HG03280 (cell line): ENCODE measurements around the gene HDAC11.

Source experiments
- ATAC-seq: cut with Tn5 transposase; IDR thresholded peaks from one replicate; pipeline ENCODE4 v1.9.1; 2021; ENCODE audit warnings: mild to moderate bottlenecking, moderate library complexity; ENCODE audit not compliant: unreplicated experiment

HDAC11 gene

DNA sequence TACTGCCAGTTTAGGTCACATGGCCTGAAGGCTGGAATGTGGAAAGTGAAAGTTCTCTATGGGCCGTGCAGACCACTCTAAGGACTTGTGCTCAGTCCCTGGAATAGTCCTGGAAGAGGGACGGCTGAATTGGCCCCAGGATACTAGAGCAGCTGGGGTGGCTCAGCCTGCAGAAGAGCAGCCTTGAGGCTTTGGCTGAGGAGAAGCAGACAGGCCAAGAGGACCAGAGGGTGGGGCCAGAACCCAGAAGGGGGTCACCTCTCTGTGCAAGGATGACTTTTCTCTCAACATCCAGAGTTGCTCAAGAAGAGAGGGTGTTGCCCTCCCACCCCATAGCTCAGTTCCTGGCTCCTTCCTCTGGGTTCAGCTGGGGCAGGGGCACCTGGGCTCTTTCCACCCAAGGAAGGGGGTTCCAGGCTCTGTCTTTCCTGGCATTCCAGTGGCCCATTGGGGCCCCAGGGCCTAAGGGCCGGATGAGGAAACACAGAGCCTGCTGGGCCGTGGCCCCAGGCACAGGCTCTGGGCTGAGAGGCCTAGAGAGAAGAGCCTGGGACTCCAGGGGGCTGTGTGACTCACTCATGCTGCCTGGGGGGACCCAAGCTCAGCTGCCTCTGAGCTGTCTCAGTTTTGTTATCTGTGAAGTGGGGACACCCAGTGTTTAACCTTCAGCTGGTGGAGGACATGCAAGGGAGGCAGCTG is 60.3 kb downstream of the HDAC11 start:
- no peak for ATAC-seq

DNA sequence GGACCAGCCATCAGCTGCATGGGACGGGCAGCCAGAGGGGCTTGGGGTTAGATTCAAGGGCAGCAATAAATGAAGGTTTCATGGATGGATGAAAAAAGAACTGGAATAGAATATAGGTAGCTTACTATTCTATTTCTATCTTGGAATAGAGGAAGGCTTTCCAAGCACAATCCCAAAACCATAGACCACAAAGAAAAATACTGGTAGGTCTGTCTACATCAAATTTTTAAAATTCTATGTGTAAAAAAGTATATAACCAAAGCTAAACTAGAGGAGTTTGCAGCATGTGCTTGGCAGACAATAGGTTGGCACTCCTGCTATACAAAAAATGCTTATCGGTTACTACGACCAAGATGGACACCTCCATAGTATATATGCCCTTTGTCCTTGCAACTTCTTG is 61.6 kb downstream of the HDAC11 start:
- no peak for ATAC-seq

DNA sequence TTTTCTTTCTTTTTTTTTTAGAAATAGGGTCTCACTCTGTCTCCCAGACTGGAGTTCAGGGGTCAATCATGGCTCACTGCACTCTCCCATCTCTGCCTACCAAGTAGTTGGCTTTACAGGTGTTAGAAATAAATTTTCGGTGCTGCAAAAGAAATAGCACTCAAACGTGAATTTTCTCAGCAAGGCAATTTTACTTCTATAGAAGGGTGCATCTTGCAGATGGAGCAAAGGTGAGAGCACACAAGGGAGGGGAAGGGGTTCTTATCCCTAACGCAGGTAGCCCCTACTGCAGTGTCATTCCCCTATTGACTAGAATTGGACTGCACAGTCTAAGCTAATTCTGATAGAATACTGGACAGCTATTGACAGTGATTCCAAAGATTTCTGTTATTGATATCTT is 62.0 kb downstream of the HDAC11 start:
- ATAC-seq, result no peak

DNA sequence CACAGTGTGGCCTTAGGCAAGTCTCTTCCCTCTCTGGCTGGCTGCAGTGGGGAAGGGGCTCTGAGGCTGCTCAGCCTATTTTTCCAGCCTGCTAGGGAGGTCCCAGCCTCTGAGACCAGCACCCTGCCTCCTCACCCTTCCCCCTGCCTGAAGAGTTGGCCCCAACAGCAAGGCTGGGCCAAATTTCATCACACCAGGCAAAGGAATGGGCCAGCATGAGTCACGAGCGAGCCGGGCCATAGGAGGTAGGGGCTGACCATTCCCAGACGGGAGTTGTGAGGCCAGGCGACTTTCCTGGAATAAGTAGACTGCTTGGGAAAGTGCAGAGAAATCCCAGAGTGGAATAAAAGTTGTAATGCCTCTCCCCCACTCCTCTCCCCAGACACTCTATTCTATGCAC is 63.1 kb downstream of the HDAC11 start:
- ATAC-seq, result no peak

DNA sequence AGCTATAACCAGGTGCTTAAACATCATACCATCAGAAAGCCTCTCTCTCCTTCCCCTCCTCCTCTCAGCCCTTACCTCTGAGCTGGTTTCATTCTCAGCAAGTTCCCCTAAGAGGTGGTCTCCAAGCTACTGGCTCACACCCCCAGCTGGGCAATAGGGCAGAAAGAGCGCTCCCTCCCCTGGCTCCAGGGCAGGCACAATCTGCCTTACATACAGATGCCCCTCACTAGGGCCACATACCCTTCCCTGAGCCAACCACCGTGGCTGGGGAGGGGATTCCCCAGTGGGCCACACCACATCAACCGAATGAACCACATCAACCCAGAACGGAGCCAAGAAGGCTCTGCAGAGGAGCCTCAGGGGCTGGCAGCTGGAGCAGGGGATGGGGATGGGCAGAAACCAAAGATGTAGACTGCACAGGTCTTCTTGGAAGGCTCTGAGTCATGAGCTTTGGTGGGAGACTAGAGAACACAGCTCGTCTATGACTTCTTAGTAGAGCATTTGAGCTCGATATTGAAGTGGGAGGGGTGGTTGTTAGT is 64.3 kb downstream of the HDAC11 start:
- ATAC-seq, result no peak

DNA sequence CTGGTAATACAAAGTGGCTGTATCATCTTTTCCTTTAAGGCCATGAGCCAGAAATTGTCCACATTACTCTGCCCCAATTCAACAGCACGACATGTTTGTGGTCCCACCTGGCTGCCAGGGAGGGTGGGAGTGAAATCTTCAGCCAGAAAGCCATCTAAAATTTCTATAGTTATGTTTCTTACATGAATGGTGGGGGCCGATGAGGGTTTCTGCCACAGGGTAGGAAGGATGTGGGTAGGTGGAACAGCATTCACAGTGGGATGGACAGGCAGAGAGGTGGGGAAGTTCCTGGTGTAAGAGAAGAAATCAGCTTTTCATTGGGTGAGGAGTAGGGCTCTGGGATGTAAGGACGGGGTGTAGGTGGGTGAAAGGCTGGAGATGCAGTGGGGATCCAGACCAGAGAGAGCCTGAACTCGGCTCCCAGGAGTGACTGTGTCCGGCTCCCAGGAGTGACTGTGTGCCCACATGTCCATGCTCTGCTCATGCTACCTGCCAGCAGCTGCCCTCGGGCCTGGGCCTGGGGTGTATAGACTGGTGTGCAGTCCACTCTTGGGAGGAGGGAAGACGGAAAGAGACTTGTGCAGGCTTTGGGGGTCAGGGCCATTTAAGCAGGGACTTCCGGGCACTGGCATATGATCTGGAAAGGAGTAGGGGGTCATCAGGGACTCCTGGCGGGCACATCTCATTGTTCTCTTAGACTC is 65.0 kb downstream of the HDAC11 start:
- ATAC-seq, result no peak

DNA sequence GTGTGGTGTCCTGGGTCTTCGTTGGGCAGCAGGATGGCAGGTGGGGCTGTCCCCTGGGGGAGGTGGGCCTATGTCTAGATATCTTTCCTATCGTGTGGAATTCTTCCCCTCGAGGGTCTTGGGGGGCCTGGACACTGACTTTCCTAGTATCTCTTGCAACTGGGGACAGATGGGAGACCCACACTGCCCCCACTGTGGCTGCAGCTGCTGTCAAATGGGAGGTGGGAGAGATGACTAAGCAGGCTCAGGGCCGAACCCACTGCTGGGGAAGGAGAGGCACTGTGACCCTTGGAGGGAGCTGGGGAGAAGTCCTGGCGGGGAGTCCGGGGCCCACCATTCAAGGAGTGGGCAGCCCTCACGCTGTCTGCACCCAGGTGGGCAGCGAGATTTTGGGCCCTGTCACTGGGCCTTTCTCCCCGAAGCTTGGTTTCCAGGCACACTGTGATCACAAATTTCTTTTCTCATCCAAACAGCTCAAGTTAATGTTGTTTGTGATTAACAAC is 65.9 kb downstream of the HDAC11 start:
- no peak for ATAC-seq

DNA sequence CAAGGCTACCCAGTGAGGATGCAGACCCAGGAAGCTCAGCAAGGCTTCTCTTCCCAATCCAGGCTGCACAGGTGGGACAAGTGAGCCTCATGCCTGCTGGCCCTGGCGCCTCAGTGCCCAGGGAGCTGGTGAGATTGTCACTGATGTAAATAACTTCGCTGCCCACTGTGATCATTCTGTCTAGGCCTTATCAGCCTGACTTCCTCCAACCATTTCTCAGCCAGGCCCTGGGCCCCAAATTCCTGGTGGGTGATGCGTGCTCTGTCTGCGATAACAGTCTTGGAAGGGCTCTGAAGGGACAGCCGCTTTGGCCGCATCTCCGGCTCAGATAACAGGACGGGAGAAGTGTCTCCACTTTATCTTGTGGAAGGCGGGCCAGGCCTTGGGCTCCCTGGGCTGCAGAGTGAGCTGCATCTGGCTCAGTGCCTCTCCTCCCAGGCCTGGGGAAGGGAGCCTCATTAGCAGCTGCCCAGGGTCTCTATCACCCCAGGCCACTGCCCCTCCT is 66.6 kb downstream of the HDAC11 start:
- ATAC-seq, result no peak

DNA sequence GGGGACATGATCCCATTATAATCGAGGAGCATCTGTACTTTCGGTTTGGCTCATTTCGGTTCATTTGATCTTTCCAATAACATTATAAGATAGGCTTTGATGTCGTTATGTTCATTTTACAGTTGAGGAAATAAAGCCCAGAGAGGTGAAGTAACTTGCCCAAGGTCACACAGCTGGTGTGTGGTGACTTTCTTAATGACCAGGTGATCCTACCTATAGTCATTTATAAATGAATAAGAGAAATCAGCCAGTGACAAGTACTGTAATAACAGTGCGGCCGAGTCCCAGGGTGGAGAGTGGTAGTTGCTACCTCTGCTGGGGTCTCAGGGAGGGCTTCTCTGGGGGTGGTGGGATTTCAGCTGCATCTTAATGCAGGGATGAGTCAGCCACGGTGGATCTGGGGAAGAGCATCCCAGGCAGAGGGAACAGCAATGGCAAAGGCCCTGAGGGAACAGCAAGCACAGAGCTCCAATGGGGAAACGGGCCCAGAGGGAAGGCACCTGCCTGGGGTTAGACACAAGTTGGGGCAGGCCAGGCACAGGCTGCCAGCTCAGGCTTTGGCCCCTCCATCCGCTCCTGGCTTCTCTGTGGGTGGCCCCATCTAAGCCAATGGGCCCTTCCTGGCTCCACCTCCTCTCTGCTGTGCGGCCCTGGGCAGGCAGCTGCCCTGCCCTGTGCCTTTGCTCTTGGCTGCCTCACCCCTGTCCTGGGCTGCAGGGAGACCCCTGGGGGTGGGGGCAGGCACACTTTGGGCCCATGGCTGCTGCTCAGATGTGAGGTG is 67.7 kb downstream of the HDAC11 start:
- ATAC-seq, result no peak

DNA sequence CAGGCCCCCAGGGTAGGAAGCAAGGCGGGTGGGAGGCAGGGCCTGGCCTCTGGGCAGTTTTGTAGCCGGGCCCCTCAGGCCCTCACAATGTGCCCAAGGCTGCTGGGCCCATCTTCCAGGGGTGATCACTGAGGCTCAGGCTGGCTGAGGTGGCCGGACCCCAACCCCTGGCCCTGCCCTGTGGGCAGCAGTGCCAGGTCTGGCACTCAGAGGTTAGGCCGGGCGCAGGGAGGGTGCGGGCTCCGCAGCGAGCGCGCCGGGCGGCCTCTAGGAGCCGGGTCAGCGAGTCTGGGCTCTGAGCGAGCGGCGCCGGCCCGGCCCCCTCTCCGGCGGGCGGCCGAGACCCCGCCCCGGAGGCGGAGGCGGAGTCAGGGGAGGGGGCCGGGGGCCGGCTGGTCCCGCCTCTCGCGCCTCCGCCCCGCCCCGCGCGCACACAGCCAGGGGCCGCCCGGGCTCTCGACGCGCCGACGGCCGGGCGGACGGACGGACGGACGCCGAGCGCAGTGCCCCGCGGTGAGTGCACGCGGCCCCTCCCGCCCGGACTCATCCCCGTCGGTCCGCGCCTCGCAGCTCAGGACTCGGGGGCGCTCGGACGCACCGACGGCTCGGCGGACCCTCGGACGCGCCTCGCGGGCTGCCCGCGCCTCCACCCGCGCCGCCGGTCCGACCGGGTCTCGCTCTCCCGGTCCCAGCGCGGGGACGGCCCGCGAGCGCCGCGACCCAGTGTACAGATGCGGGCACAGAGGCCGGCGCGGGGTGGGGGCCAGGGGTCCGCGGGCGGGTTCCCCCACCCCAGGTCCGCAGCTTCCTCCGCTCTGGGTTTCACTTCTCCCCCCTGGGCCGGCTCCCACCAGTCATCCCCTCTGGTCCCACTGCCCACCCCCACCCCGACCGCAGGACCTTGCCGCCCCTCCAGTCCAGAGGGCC is 68.9 kb downstream of the HDAC11 start, which contains the start of gene FBLN2:
Gene FBLN2, plus strand, starts transcription at position 430 of the 927 bp plus-strand sequence. CDS start 21,231 bp downstream, outside the sequence.
- no peak for ATAC-seq

DNA sequence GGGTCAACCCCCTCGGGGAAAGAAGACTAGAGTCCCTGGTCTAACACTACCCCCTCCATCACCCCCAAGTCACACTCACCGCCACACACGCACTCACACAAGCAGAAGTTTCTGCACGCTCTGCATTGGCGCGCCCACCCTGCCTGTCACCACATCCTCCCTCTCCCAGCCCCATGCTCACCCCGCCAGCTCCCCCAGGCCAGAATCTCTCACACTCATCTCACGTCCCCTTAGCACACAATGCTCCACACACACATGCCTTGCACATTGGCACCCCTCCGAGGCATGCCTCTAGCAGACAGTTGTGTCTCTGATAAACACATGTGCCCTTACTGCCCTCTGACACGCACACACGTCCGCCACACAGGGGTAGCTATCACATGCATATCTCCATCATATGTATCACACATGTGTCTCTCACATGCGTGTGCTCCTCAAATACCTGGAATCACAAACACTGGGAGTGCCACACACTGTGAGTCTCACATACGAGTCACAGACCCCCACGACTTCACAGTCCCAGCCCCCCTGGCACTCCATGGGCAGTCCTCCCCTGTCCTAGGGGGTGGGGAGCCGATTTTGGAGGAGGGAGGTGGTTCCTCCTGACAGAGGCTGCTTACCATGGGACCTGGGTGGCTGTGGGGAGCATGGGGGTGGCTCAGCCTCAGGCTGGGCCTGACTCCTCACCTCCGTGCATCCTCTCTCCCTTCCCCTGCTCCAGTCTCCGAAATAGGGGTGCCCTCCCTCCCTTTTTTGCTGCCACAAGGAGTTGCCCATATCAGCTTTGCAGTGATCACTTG is 69.7 kb downstream of the HDAC11 start:
- no peak for ATAC-seq

DNA sequence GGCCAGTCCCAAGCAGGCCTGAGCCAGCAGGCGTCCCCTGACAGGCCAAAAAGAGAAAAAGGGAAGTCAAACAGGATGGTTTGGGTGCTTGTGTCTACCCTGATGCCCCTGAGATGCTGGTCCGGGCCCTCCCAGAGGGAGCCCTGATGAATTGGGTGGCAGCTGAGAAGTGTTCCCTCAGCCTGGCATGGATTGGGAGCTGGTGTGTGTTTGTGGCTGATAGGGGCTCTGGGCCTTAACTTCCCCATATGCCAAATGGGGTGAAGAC is 70.3 kb downstream of the HDAC11 start:
- ATAC-seq, result no peak

DNA sequence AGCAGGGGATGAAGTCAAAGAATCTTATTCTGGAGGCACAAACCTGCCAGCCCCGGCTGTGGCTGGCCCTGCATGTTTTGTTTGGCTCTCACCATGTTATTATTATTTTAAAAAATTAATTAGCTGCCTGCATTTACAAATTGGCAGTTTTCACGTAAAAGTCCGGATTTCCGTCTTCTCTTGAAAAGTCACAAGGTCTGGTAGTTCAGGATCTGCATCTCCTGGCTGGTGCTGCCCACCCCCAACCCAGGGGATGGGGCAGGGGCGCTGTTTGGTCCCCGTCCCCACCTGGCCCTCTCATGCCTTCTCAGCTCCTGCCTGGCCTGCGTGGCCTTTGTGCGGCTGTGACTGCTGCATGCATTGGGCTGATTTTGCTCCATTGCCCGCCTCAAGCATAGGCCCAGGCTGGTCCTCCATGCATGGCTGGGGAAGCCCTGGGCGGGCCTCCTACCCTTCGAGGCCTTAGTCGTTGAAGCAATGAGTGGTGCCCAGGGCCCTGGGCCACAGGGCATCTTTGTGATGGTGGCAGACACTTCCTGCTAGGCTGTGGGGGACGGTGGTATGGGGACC is 70.8 kb downstream of the HDAC11 start:
- no peak for ATAC-seq

DNA sequence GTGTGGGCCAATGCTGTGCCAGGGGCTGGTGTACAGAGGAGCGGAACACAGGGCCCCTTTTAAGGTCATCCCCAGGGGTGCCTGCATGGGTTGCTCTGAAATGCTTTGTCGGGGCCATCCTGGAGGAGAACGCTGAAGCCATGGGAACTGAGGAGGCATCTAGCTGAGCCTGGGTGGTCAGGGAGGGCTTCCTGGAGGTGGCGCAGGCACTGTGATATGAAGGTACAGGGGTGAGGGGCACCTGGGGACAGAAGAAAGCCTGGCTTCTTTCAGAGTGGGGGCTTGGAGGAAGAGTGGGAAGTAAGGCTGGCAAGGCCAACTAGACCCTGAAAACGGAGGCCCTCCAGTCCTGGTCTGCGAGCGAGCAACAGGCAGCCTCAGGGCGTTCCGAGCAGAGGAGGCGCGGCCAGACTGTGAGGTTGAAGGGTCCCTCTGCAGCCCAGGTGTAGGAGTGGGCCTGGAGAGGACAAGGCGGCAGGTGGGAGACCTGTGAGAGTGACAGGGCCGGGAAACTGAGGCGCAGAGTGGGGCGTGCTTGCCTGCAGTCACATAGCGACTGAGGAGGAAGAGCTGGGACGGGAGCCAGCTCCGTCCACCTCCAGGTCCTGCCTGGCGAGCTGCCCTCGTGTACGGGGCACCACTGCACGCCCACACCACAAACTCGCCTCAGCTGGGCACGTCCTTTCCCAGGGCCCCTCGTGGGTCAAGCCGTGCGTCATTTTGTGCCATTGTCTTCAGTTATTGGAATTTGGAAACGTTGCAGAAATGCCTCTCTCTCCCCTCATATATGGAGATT is 72.9 kb downstream of the HDAC11 start:
- no peak for ATAC-seq

DNA sequence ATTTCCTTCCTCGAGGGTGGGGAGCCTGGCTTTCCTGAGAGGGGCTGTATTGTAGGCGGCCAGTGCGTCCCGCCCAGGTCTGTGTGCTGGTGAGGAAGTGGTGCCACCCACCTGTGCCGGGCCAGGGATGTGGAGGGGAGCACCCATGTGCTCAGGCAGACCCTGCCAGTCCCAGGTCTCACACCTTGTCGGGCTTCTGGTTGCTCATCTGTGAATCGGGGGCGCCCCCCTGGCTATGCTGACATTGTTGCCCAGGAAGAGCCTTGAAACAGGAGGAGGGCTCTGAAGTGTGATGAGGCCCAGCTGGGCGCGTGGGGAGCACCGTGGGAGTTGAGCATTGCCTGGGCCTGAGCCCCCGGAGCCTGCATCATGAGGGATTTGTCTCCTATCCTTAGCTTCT is 73.6 kb downstream of the HDAC11 start:
- no peak for ATAC-seq

DNA sequence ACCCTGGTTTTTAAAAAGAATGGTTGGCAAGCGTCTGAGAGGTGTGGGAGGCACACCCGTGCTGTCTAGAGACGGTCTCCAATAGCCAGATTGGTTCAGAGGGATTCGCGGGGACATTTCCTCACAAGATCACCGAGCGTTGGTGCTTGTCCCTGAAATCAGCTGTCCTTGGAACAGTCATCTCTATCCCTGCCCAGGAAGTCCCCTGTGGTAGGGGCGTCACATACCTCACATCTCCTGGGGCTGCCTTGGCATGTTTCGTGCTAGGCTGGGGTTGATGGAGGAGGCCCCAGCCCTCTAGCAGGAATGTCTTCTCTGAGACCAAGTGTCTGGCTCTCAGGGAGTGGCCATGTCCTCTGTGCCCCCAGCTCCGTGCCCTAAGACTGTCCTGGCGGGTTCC is 75.6 kb downstream of the HDAC11 start:
- no peak for ATAC-seq
